ENCODE measurements around the gene DNAJB12.

Gene DNAJB12

DNA sequence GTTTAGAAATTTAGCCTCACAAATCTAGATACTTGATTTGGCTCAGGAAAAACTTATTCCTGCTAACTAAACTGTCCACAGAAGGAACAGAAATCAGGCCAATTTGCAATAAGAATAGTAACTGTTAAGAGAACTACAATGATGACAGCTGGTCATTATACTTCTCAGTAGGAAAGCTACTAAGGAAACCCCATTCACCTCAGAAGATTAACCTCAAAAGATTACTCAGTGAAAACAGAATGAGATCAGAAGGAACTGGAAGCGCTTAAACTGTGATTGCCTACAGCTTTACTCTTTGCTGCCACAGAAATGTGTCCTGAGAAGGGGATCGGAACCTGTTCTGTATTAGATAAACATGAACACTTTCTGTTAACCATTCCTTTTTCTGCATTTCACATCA, 24.3 kb upstream of the DNAJB12 start:
- H3K9ac ChIP-seq (ENCODE audit: low read length), result no peak overlapping the region
- H3K4me1 ChIP-seq (ENCODE audit: insufficient read depth, low read length), result no peaks in the 10 kb centered on the region
- H3K27ac ChIP-seq (ENCODE audit: low read depth, low read length), result no peak overlapping the region
- peaks cover 8% of the 10 kb centered on the region for H3K36me3 ChIP-seq (ENCODE audit: insufficient read depth, low read length)
- no peaks in the 10 kb centered on the region for H3K27me3 ChIP-seq (ENCODE audit: control insufficient read depth in 1 of 2, insufficient read depth in 2 of 2, low read length in 2 of 2)
- H3K4me3 ChIP-seq (ENCODE audit: low read depth in 1 of 2, low read length in 2 of 2), result no peak overlapping the region
- no peaks in the 10 kb centered on the region for H3K9me3 ChIP-seq (ENCODE audit: low read length)

DNA sequence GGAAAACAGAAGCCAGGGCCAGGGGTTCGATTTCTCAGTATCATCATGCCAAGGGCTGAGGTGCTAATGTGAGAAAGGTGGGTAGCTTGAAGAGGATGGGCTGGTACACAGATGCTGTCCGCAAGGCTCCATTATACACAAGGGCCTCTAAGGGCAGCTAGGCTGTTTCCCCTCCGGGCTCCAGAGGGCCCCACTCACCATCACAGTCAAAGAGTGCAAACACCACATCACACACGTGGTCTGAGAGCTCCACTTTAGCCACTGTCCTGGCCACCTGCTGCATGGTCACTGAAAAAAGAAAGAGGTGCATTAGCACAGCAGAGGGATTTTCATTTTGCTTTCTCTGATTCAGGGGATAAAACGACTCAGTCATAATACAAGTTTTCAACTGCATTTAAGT, 20.9 kb upstream of the DNAJB12 start:
- Histone ChIP-seq H3K36me3 (ENCODE audit: insufficient read depth, low read length) (peaks cover 8% of the 10 kb centered on the region), H3K9ac (ENCODE audit: low read length) (no peak overlapping the region), H3K9me3 (ENCODE audit: low read length) (no peaks in the 10 kb centered on the region), H3K27me3 (ENCODE audit: control insufficient read depth in 1 of 2, insufficient read depth in 2 of 2, low read length in 2 of 2) (no peaks in the 10 kb centered on the region), H3K4me3 (ENCODE audit: low read depth in 1 of 2, low read length in 2 of 2) (no peak overlapping the region), H3K4me1 (ENCODE audit: insufficient read depth, low read length) (no peaks in the 10 kb centered on the region), H3K27ac (ENCODE audit: low read depth, low read length) (no peak overlapping the region)

- H3K4me1 ChIP-seq (ENCODE audit: insufficient read depth, low read length), result no peaks in the 10 kb centered on the region
- H3K27ac ChIP-seq (ENCODE audit: low read depth, low read length), result no peak overlapping the region
- H3K27me3 ChIP-seq (ENCODE audit: control insufficient read depth in 1 of 2, insufficient read depth in 2 of 2, low read length in 2 of 2), result no peaks in the 10 kb centered on the region
- H3K4me3 ChIP-seq (ENCODE audit: low read depth in 1 of 2, low read length in 2 of 2), result no peak overlapping the region
- H3K9ac ChIP-seq (ENCODE audit: low read length), result no peak overlapping the region
- H3K9me3 ChIP-seq (ENCODE audit: low read length), result no peaks in the 10 kb centered on the region
- peaks cover 8% of the 10 kb centered on the region for H3K36me3 ChIP-seq (ENCODE audit: insufficient read depth, low read length)
These were observed 20.5 kb upstream of the DNAJB12 start for GRCh38 chr10:72375173-72375572.

DNA sequence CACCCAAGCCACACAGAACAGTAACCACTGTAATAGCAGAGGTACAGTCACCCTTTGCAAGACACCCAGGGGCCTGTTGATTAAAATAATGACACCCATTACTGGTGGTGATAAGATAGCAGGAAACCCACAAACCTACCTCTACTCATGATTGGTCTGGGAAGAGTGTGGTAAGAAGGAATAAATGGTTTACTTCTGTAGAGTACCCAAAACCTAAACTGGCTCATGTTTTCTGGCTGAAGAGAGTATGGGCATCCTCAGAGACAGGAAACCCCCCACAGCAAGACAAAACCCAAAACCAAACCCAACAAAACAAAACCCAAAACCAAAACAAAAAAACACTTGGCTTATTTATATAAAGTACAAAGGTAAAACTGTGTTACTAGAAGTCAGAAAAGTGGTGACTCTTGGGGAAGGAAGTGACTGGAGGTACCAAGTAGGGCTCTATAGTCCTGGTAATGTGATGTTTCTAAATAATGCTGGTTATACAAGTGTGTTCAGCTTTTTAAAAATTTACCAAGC, 15.5 kb upstream of the DNAJB12 start:
- H3K9ac ChIP-seq (ENCODE audit: low read length), result no peak overlapping the region
- H3K36me3 ChIP-seq (ENCODE audit: insufficient read depth, low read length), result peaks cover 16% of the 10 kb centered on the region
- H3K4me3 ChIP-seq (ENCODE audit: low read depth in 1 of 2, low read length in 2 of 2), result no peak overlapping the region
- no peaks in the 10 kb centered on the region for H3K27me3 ChIP-seq (ENCODE audit: control insufficient read depth in 1 of 2, insufficient read depth in 2 of 2, low read length in 2 of 2)
- H3K9me3 ChIP-seq (ENCODE audit: low read length), result no peaks in the 10 kb centered on the region
- no peak overlapping the region for H3K27ac ChIP-seq (ENCODE audit: low read depth, low read length)
- H3K4me1 ChIP-seq (ENCODE audit: insufficient read depth, low read length), result no peaks in the 10 kb centered on the region

- no peak overlapping the region for H3K9ac ChIP-seq (ENCODE audit: low read length)
- no peaks in the 10 kb centered on the region for H3K9me3 ChIP-seq (ENCODE audit: low read length)
- peaks cover 12% of the 10 kb centered on the region for H3K36me3 ChIP-seq (ENCODE audit: insufficient read depth, low read length)
- H3K4me3 ChIP-seq (ENCODE audit: low read depth in 1 of 2, low read length in 2 of 2), result no peak overlapping the region
- no peaks in the 10 kb centered on the region for H3K27me3 ChIP-seq (ENCODE audit: control insufficient read depth in 1 of 2, insufficient read depth in 2 of 2, low read length in 2 of 2)
- H3K27ac ChIP-seq (ENCODE audit: low read depth, low read length), result no peak overlapping the region
- H3K4me1 ChIP-seq (ENCODE audit: insufficient read depth, low read length), result peaks cover 10% of the 10 kb centered on the region
These were observed 12.7 kb upstream of the DNAJB12 start for GRCh38 chr10:72367301-72367960.

- H3K4me1 ChIP-seq (ENCODE audit: insufficient read depth, low read length), result peaks cover 10% of the 10 kb centered on the region
- H3K27me3 ChIP-seq (ENCODE audit: control insufficient read depth in 1 of 2, insufficient read depth in 2 of 2, low read length in 2 of 2), result no peaks in the 10 kb centered on the region
- no peak overlapping the region for H3K9ac ChIP-seq (ENCODE audit: low read length)
- no peak overlapping the region for H3K27ac ChIP-seq (ENCODE audit: low read depth, low read length)
- no peak overlapping the region for H3K4me3 ChIP-seq (ENCODE audit: low read depth in 1 of 2, low read length in 2 of 2)
- H3K36me3 ChIP-seq (ENCODE audit: insufficient read depth, low read length), result peaks cover 12% of the 10 kb centered on the region
- no peaks in the 10 kb centered on the region for H3K9me3 ChIP-seq (ENCODE audit: low read length)
These were observed 10.6 kb upstream of the DNAJB12 start for GRCh38 chr10:72365106-72365895.

DNA sequence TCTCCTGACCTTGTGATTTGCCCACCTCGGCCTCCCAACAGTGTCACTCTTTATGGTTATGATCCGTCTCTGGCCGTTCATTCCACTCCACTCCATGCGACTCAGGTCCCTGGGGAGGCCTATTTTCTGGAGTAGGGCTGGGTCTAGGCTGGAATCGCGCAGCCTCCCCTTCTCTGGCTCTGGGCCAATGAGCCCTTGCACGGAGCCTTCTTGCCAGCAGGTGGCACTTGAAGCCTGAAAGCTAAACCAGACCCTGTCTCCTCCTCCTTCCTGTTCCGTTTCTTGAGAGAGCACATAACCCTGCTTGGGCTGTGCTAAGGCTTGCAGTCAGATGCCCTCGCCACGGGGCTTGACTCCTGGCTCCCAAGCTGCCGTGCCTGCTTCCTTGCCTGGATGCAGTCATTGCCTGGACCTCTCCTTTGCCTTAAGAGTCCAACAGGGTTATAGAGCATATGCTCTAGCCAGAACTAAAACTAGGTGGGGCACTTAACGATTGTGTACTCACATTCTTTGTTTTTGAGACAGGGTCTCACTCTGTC, 9.6 kb upstream of the DNAJB12 start:
- H3K4me3 ChIP-seq (ENCODE audit: low read depth in 1 of 2, low read length in 2 of 2), result peak overlapping the region in 1 of 2 donors; percentile 32
- H3K4me1 ChIP-seq (ENCODE audit: insufficient read depth, low read length), result peaks cover 10% of the 10 kb centered on the region
- H3K36me3 ChIP-seq (ENCODE audit: insufficient read depth, low read length), result peaks cover 12% of the 10 kb centered on the region
- H3K27me3 ChIP-seq (ENCODE audit: control insufficient read depth in 1 of 2, insufficient read depth in 2 of 2, low read length in 2 of 2), result no peaks in the 10 kb centered on the region
- no peak overlapping the region for H3K9ac ChIP-seq (ENCODE audit: low read length)
- H3K9me3 ChIP-seq (ENCODE audit: low read length), result no peaks in the 10 kb centered on the region
- peak overlapping the region; percentile 52 for H3K27ac ChIP-seq (ENCODE audit: low read depth, low read length)

GRCh38 chr10:72356987-72357386, 2.3 kb upstream of the DNAJB12 start:
- Histone ChIP-seq H3K4me1 (ENCODE audit: insufficient read depth, low read length) (peaks cover 18% of the 10 kb centered on the region), H3K36me3 (ENCODE audit: insufficient read depth, low read length) (peaks cover 3% of the 10 kb centered on the region), H3K9me3 (ENCODE audit: low read length) (no peaks in the 10 kb centered on the region), H3K9ac (ENCODE audit: low read length) (no peak overlapping the region), H3K27ac (ENCODE audit: low read depth, low read length) (no peak overlapping the region), H3K27me3 (ENCODE audit: control insufficient read depth in 1 of 2, insufficient read depth in 2 of 2, low read length in 2 of 2) (no peaks in the 10 kb centered on the region), H3K4me3 (ENCODE audit: low read depth in 1 of 2, low read length in 2 of 2) (no peak overlapping the region)

GRCh38 chr10:72356115-72356514, 1.4 kb upstream of the DNAJB12 start:
- Histone ChIP-seq H3K27ac (ENCODE audit: low read depth, low read length) (no peak overlapping the region), H3K36me3 (ENCODE audit: insufficient read depth, low read length) (peaks cover 3% of the 10 kb centered on the region), H3K9ac (ENCODE audit: low read length) (no peak overlapping the region), H3K4me1 (ENCODE audit: insufficient read depth, low read length) (peaks cover 26% of the 10 kb centered on the region), H3K9me3 (ENCODE audit: low read length) (no peaks in the 10 kb centered on the region), H3K4me3 (ENCODE audit: low read depth in 1 of 2, low read length in 2 of 2) (no peak overlapping the region), H3K27me3 (ENCODE audit: control insufficient read depth in 1 of 2, insufficient read depth in 2 of 2, low read length in 2 of 2) (no peaks in the 10 kb centered on the region)

DNA sequence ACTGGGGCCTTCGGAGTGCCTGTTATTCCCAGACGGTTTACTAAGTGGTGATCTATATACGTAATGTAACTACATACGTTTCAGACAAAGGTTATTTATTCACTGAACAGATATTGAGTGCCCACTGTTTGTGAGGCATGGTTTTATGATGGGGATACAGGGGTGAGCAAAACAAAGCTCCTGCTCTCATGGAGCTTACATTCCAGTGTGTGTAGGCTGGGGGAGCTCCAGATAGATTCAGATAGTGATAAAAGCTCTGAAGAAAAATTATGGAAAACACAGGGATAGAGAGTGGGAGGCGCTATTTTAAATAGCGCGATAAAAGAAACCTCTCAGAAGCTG, 466 bp upstream of the DNAJB12 start:
- Histone ChIP-seq H3K27ac (ENCODE audit: low read depth, low read length) (peak overlapping the region; percentile 90), H3K36me3 (ENCODE audit: insufficient read depth, low read length) (peaks cover 4% of the 10 kb centered on the region), H3K4me3 (ENCODE audit: low read depth in 1 of 2, low read length in 2 of 2) (peak overlapping the region; percentile 94), H3K9ac (ENCODE audit: low read length) (peak overlapping the region; percentile 92), H3K4me1 (ENCODE audit: insufficient read depth, low read length) (peaks cover 29% of the 10 kb centered on the region), H3K27me3 (ENCODE audit: control insufficient read depth in 1 of 2, insufficient read depth in 2 of 2, low read length in 2 of 2) (no peaks in the 10 kb centered on the region), H3K9me3 (ENCODE audit: low read length) (no peaks in the 10 kb centered on the region)

DNA sequence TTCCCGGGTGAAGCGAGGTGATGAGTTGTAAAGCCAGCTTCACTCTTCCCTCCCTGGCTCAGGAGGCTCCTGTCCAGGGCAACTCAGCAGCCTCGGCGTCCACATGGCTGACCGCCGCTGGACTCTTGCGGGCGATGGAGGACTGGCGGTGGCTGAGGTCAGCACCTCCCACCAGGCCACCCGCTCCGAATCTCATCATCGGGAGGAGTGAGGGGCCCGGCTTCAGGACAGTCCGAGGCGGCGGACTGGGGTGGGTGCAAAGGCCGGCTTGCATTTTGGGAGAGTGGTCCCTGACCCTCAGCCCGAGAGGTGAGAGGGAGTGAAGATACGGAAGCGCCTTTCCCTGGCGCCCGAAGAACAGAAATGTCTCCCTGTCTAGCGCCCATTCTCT, 759 bp downstream of the DNAJB12 start:
- Histone ChIP-seq H3K9ac (ENCODE audit: low read length) (peak overlapping the region; percentile 92), H3K27ac (ENCODE audit: low read depth, low read length) (peak overlapping the region; percentile 90), H3K4me1 (ENCODE audit: insufficient read depth, low read length) (peaks cover 29% of the 10 kb centered on the region), H3K9me3 (ENCODE audit: low read length) (no peaks in the 10 kb centered on the region), H3K4me3 (ENCODE audit: low read depth in 1 of 2, low read length in 2 of 2) (peak overlapping the region; percentile 94), H3K27me3 (ENCODE audit: control insufficient read depth in 1 of 2, insufficient read depth in 2 of 2, low read length in 2 of 2) (no peaks in the 10 kb centered on the region), H3K36me3 (ENCODE audit: insufficient read depth, low read length) (peaks cover 12% of the 10 kb centered on the region)

All from muscle layer of colon (tissue), 2 donors.